Measurements from ENCODE around the gene XPNPEP3.
"Not testable (repeated sequence)": the region's sequence is repeated elsewhere in the genome, so short reads cannot be mapped to it uniquely, and the experiment has no call there.

The XPNPEP3 gene

GRCh38 chr22:40857309-40857855 is 434 bp downstream of the XPNPEP3 start:
- DNase-seq (ENCODE audit: low read depth in 2 of 2), result no peak

DNA sequence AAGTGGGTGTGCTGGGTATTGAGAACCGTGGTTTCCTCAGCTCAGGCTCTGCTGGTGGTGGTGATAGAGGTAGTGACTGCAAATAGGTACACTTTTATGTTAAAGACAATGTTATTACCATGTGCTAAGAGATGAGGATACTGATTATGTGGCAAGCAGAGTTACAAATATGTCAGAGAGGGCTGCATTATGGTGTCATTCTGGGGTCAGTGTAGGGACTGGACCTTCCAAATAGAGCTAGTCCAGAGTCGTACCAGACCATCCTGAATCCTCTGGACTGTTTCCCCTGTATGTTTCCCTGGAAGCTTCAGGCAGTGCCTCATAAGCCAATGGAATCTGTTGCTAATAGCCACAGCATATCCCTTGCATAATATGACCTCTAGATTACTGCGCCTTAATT is 5.1 kb downstream of the XPNPEP3 start, which contains the start of gene DNAJB7:
TSS of gene DNAJB7 (minus strand) at position 101 of the 400 bp plus-strand sequence. CDS start 119 bp downstream, outside the sequence.
- DNase-seq (ENCODE audit: low read depth in 2 of 2), result no peak

DNA sequence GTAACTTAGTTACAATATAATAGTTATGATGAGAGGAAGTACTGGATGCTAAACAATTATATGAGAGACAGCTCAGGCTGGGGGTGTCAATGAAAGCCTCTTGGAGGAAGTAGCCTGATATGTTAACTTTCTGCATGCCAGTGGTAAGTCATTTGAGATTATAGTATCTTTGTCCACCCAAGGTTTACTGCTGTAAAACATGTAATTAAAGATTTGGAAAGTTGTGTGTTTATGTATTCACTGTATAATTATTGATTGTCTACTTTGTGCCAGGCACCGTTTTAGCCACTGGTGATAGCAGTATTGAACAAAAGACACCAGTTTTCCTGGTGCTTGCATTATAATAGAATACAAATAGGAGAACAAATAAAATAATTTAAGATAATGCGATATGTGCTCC is 5.6 kb downstream of the XPNPEP3 start:
- DNase-seq (ENCODE audit: low read depth in 2 of 2), result no peak

DNA sequence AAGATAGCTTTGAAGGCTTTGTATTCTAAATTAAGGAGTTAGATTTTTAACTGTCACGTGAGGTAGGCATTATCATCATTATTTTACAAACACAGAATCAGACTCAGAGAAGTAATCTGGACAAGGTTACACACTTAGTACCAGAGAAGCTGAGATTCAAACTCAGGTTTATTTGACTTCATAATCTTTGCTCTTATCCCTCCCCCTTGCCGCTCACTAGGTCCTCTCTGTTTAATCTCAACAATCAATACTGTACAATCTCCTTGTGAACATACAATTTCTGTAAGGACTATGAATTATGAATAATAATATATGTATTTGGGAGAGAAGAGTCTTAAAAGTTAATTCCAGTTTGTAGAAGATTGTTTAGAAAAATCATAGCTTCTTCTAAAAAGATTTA is 10.2 kb downstream of the XPNPEP3 start:
- no peak for DNase-seq (ENCODE audit: low read depth in 2 of 2)

DNA sequence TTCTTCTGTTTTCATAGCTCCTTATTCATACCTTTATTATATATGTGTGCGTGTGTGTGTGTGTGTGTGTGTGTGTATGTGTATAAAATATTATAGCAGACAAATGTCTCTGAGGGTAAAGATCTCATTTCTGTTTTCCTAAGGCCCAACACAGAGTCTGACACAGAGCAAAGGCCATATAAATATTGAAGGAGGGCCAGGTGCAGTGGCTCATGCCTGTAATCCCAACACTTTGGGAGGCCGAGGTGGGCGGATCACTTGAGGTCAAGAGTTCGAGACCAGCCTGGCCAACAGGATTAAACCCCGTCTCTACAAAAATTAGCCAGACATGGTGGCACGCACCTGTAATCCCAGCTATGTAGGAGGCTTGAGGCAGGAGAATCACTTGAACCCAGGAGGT is 11.4 kb downstream of the XPNPEP3 start:
- not testable (repeated sequence) for DNase-seq (ENCODE audit: low read depth in 2 of 2)

DNA sequence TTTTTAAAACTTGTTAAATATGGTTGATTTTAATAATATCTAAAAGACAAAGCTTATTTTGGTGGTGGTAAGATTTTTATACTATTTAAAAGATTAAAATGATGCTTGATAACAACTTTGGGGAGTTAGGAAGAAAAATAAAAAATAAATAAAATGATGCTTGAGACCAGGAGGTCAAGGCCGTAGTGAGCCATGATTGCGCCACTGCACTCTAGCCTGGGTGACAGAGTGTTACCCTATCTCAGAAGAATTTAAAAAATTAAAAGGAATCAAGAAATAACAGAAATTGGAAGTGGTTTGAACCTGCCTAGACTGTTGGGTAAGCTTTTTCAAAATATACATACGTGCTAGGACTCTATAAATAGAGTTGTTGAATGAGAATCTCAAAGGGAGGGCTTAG is 17.1 kb downstream of the XPNPEP3 start:
- no peak for DNase-seq (ENCODE audit: low read depth in 2 of 2)

GRCh38 chr22:40875111-40875510 is 18.2 kb downstream of the XPNPEP3 start:
- DNase-seq (ENCODE audit: low read depth in 2 of 2), result no peak

- no peak for DNase-seq (ENCODE audit: low read depth in 2 of 2)
Observed at GRCh38 chr22:40876907-40877306, 20.0 kb downstream of the XPNPEP3 start.

DNA sequence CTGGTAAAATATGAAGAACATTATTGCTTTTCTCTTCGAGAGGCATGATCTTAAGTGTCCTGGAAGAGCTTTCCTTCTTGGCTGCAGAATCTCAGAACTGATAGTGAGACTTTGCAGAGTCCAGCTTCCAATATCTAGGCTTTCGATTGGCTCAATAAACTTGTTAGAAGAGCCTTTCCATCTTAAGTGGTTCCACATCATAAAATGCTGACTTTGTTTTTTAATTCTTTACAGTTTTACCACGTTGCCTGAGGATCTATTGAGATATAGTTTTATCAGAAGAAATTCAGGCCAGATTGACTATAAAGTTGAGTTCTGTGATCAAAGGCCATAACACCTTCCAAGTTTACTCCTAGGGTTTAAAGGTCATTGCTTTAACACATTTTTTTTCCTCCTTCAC is 20.5 kb downstream of the XPNPEP3 start:
- DNase-seq (ENCODE audit: low read depth in 2 of 2), result no peak

GRCh38 chr22:40878922-40879321 is 22.0 kb downstream of the XPNPEP3 start:
- DNase-seq (ENCODE audit: low read depth in 2 of 2), result no peak

GRCh38 chr22:40889116-40889515 is 32.2 kb downstream of the XPNPEP3 start:
- no peak for DNase-seq (ENCODE audit: low read depth in 2 of 2)

DNA sequence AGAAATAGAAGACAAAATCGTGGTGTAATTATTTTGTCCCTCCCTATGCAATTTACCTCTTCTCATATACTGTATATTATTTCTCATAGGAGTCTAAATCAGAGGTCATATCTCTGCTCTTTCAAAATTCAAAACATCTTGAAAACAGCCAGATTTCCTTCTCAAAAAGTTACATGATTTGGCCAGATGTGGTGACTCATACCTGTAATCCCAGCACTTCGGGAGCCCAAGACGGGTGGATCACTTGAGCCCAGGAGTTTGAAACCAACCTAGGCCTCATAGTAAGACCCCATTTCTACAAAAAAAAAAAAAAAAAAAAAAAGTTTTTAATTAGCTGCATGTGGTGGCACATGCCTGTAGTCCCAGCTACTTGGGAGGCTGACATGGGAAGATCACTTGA is 33.9 kb downstream of the XPNPEP3 start:
- no peak for DNase-seq (ENCODE audit: low read depth in 2 of 2)

DNA sequence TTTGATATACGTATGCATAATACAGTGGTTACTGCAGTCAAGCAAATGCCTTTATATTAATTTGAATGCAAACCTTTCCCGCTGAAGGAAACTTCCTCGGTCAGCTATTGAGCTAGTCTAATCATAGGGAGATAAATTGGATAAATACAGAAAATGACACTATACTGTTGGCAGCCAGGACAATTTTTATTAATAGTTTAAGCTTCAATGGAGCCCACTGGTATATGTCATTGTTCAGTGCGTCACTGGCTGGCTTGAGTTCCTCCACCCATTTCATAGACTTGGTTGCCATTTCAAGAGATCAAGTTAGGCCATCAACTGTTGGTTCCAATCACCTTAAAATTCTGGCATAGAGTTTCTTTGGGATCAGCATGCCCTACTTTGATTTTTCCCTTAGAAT is 37.5 kb downstream of the XPNPEP3 start:
- no peak for DNase-seq (ENCODE audit: low read depth in 2 of 2)

- no peak for DNase-seq (ENCODE audit: low read depth in 2 of 2)
Observed at GRCh38 chr22:40898850-40899357, 42.0 kb downstream of the XPNPEP3 start.

- DNase-seq (ENCODE audit: low read depth in 2 of 2), result no peak
Observed at GRCh38 chr22:40904101-40904500, 47.2 kb downstream of the XPNPEP3 start.

DNA sequence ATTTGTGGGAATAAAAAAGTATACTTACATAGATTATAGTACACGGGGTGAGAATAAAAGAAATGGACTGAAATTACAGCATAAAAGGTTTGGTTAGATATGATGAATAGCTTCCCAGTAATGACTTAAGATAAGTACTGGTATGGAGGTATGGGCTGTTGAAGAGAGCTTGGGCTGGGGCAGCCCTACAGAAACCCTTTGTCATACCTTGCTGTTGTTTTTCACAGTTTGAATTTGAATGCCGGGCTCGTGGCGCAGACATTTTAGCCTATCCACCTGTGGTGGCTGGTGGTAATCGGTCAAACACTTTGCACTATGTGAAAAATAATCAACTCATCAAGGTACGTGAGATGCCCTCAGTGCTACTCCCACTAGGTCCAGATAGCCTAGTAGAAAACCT is 51.9 kb downstream of the XPNPEP3 start:
- DNase-seq (ENCODE audit: low read depth in 2 of 2), result no peak

DNA sequence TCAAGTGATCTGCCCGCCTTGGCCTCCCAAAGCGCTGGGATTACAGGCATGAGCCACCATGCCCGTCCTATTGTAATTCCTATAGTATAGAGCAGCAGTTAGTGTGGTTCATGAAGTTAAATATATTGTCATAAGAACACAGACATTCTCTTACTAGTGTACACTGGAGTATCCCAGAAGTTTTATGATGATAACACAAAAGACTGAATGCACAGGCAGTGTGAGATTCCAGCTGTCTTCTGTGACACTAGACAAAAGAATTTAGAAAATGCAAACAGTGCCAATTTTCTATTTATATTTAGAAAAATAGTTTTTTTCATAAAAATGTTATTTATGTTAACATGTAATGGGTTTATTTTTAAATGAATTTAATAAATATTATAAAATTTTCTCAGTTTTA is 54.8 kb downstream of the XPNPEP3 start:
- DNase-seq (ENCODE audit: low read depth in 2 of 2), result no peak

DNA sequence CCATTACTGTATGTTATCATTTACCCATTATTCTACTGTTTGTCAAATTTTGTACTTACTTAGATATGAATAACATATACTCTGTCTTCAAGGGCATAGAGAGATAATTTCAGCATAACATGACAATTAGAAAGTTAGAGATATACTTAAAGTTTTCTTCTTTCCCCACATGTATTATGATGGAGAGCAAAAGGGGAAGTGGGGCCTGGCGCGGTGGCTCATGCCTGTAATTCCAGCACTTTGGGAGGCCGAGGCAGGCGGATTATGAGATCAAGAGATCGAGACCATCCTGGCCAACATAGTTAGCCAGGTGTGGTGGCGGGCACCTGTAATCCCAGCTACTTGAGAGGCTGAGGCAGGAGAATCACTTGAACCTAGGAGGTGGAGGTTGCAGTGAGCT is 56.0 kb downstream of the XPNPEP3 start:
- not testable (repeated sequence) for DNase-seq (ENCODE audit: low read depth in 2 of 2)

- DNase-seq (ENCODE audit: low read depth in 2 of 2), result no peak
Observed at GRCh38 chr22:40919446-40919845, 62.5 kb downstream of the XPNPEP3 start.

DNA sequence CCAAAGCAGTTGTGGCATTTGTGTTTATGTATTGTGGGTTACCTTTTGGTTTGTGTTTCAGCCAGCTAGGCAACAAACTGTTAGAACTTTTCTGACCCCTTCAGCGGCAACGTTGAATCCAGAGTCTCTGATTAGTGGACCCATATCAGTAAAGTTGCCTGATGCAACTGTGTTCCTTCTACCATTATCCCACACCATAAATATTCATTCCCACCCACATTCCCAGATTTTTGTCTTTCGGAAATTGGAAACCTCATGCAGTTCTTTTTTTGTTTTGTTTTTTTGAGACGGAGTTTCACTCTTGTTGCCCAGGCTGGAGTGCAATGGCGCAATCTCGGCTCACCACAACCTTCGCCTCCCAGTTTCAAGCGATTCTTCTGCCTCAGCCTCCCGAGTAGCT is 63.6 kb downstream of the XPNPEP3 start:
- DNase-seq (ENCODE audit: low read depth in 2 of 2), result no peak

- no peak for DNase-seq (ENCODE audit: low read depth in 2 of 2)
Observed at GRCh38 chr22:40922484-40923303, 65.7 kb downstream of the XPNPEP3 start.

GRCh38 chr22:40928657-40929056 is 71.7 kb downstream of the XPNPEP3 start:
- DNase-seq (ENCODE audit: low read depth in 2 of 2), result no peak

GRCh38 chr22:40932396-40932795 is 75.4 kb downstream of the XPNPEP3 start:
- no peak for DNase-seq (ENCODE audit: low read depth in 2 of 2)
